Measurements from ENCODE around the gene PERCC1.

DNA sequence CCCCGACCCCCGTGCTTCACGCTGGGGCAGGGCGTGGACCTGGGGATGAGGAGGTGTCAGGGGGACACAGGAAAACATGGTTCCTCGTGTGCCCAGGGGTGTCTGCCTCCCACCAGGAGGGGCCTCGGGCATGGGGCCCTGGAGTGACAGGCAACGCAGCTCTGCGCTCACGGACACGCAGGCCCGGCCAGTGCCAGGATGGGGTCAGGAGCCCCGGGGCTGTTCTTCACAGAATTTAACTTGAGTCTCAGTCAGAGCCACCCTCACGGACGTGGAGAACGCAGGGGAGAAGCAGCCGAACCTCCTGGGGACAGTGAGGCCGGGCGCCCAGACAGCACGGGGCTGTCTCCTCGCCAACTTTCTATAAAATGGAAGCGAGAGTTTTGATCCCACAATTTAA is 33.1 kb upstream of the PERCC1 start:
- TF ChIP-seq, protein P1, sequence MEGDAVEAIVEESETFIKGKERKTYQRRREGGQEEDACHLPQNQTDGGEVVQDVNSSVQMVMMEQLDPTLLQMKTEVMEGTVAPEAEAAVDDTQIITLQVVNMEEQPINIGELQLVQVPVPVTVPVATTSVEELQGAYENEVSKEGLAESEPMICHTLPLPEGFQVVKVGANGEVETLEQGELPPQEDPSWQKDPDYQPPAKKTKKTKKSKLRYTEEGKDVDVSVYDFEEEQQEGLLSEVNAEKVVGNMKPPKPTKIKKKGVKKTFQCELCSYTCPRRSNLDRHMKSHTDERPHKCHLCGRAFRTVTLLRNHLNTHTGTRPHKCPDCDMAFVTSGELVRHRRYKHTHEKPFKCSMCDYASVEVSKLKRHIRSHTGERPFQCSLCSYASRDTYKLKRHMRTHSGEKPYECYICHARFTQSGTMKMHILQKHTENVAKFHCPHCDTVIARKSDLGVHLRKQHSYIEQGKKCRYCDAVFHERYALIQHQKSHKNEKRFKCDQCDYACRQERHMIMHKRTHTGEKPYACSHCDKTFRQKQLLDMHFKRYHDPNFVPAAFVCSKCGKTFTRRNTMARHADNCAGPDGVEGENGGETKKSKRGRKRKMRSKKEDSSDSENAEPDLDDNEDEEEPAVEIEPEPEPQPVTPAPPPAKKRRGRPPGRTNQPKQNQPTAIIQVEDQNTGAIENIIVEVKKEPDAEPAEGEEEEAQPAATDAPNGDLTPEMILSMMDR (IDR thresholded peaks at IDR 0.05), result no peak
- no peak for TF ChIP-seq POLR2A (IDR thresholded peaks at IDR 0.05)
